HG03175 (cell line): ENCODE data around the gene IGF1R.
A peak's percentile ranks its signal among the peaks of the same experiment; 100 is the strongest.

Experiments used
- ATAC-seq: cut with Tn5 transposase; IDR thresholded peaks from one replicate; pipeline ENCODE4 v1.9.1; 2021; ENCODE audit warnings: mild to moderate bottlenecking, moderate library complexity; ENCODE audit not compliant: unreplicated experiment

The IGF1R gene

GRCh38 chr15:98771541-98771940 is 123.2 kb downstream of the IGF1R start:
- ATAC-seq: no peak

GRCh38 chr15:98772895-98773294 is 124.6 kb downstream of the IGF1R start:
- ATAC-seq: peak; percentile 33

GRCh38 chr15:98773616-98774015 is 125.3 kb downstream of the IGF1R start:
- no peak for ATAC-seq

GRCh38 chr15:98774756-98775497 is 126.6 kb downstream of the IGF1R start:
- ATAC-seq: no peak

GRCh38 chr15:98775498-98776230 is 127.3 kb downstream of the IGF1R start:
- no peak for ATAC-seq

- ATAC-seq: peak; percentile 74
Observed at GRCh38 chr15:98776607-98777281, 128.4 kb downstream of the IGF1R start.

- ATAC-seq: no peak
Observed at GRCh38 chr15:98777426-98777825, 129.1 kb downstream of the IGF1R start.

- ATAC-seq: no peak
Observed at GRCh38 chr15:98778263-98778959, 130.1 kb downstream of the IGF1R start.

- no peak for ATAC-seq
Observed at GRCh38 chr15:98778960-98779359, 130.6 kb downstream of the IGF1R start.

- ATAC-seq: peak; percentile 73
Observed at GRCh38 chr15:98779463-98780071, 131.2 kb downstream of the IGF1R start.

GRCh38 chr15:98781838-98782237 is 133.5 kb downstream of the IGF1R start:
- ATAC-seq: no peak

GRCh38 chr15:98782801-98783200 is 134.5 kb downstream of the IGF1R start:
- ATAC-seq: no peak

GRCh38 chr15:98785431-98785806 is 137.1 kb downstream of the IGF1R start:
- no peak for ATAC-seq

- ATAC-seq: peak; percentile 91
Observed at GRCh38 chr15:98785807-98786621, 137.7 kb downstream of the IGF1R start.

GRCh38 chr15:98786717-98787116 is 138.4 kb downstream of the IGF1R start:
- ATAC-seq: no peak

- no peak for ATAC-seq
Observed at GRCh38 chr15:98787194-98787593, 138.9 kb downstream of the IGF1R start.

GRCh38 chr15:98787936-98788757 is 139.8 kb downstream of the IGF1R start:
- ATAC-seq: no peak

GRCh38 chr15:98789020-98789419 is 140.7 kb downstream of the IGF1R start:
- no peak for ATAC-seq

GRCh38 chr15:98790270-98790669 is 141.9 kb downstream of the IGF1R start:
- no peak for ATAC-seq
